Muscle layer of colon (tissue), 2 donors: ENCODE data around the gene TNFRSF4.

Experiments
- H3K27ac ChIP-seq: one replicate; pipeline ENCODE4 v1.7.0; 2013; ENCODE audit warnings: low read depth, mild to moderate bottlenecking, low read length, moderate library complexity
- H3K27me3 ChIP-seq, 2 donors: one replicate each; pipeline ENCODE4 v1.7.0; 2013; ENCODE audit warnings: low read length in 2 of 2, mild to moderate bottlenecking in 2 of 2; ENCODE audit not compliant: insufficient read depth in 2 of 2, control insufficient read depth in 1 of 2
- H3K36me3 ChIP-seq: one replicate; pipeline ENCODE4 v1.7.0; 2013; ENCODE audit warnings: mild to moderate bottlenecking, low read length; ENCODE audit not compliant: insufficient read depth
- H3K4me1 ChIP-seq: one replicate; pipeline ENCODE4 v1.7.0; 2013; ENCODE audit warnings: mild to moderate bottlenecking, low read length; ENCODE audit not compliant: insufficient read depth
- H3K4me3 ChIP-seq, 2 donors: one replicate each; pipeline ENCODE4 v1.7.0; 2013; ENCODE audit warnings: low read length in 2 of 2, low read depth in 1 of 2, mild to moderate bottlenecking in 1 of 2, moderate library complexity in 1 of 2
- H3K9ac ChIP-seq: one replicate; pipeline ENCODE4 v1.7.0; 2013; ENCODE audit warnings: low read length
- H3K9me3 ChIP-seq: one replicate; pipeline ENCODE4 v1.7.0; 2013; ENCODE audit warnings: mild to moderate bottlenecking, low read length
- donor health status: abdominal sarcoma.
- donor health status: Adenocarcinoma of cecum.

The TNFRSF4 gene

GRCh38 chr1:1243266-1243660, 29.3 kb upstream of the TNFRSF4 start:
- H3K27me3 ChIP-seq: peaks cover 0 to 55% of the 10 kb centered on the region in 2 donors
- H3K4me3 ChIP-seq: no peak overlapping the region
- H3K9me3 ChIP-seq: no peaks in the 10 kb centered on the region

GRCh38 chr1:1242461-1243265, 28.7 kb upstream of the TNFRSF4 start:
- Histone ChIP-seq H3K4me1 (no peaks in the 10 kb centered on the region), H3K36me3 (no peaks in the 10 kb centered on the region), H3K27ac (no peak overlapping the region), H3K4me3 (no peak overlapping the region), H3K27me3 (peaks cover 0 to 59% of the 10 kb centered on the region in 2 donors), H3K9me3 (no peaks in the 10 kb centered on the region), H3K9ac (no peak overlapping the region)

More at GRCh38 chr1:1243266-1243660, 29.3 kb upstream of the TNFRSF4 start:
- Histone ChIP-seq H3K9ac (no peak overlapping the region), H3K4me1 (no peaks in the 10 kb centered on the region), H3K36me3 (no peaks in the 10 kb centered on the region), H3K27ac (no peak overlapping the region)

DNA sequence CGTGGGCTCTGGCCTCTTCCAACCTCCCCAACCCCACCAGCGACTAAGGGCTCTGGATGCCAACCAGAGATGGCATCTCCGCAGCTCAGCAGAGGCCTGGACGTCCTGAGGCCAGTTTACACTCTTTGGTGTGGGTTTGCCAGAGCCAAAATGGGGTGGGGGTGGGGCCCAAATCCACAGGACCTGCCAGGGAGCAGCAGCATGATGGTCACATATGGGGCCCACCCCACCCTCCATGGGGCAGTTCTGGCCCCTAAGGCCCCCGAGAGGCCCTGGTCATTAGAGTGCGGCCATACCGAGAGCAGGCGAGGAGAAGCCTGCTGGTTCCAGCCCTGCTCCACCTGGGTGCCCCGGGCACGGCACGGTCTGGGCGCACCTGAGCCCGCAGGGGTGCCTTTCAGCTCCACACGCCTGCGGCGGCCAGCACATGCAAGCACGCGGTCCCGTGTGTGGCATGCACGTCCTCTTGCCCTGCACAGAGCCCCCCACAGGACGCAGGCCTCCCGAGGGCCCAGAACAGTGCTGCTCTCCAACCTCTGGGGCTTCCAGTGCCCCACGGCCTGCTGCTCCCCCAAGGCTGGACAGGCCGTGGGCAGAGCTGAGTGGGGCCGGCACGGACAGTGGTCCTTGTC, 27.8 kb upstream of the TNFRSF4 start:
- Histone ChIP-seq H3K4me3 (no peak overlapping the region), H3K4me1 (no peaks in the 10 kb centered on the region), H3K9ac (no peak overlapping the region), H3K9me3 (no peaks in the 10 kb centered on the region), H3K27me3 (peaks cover 0 to 59% of the 10 kb centered on the region in 2 donors), H3K27ac (no peak overlapping the region), H3K36me3 (no peaks in the 10 kb centered on the region)

- Histone ChIP-seq H3K9ac (no peak overlapping the region), H3K9me3 (no peaks in the 10 kb centered on the region), H3K27me3 (peaks cover 0 to 56% of the 10 kb centered on the region in 2 donors), H3K4me3 (no peak overlapping the region), H3K36me3 (no peaks in the 10 kb centered on the region), H3K27ac (no peak overlapping the region), H3K4me1 (no peaks in the 10 kb centered on the region)
These were observed 27.1 kb upstream of the TNFRSF4 start for GRCh38 chr1:1240822-1241587.

GRCh38 chr1:1240348-1240732, 26.4 kb upstream of the TNFRSF4 start:
- Histone ChIP-seq H3K4me1 (no peaks in the 10 kb centered on the region), H3K27me3 (peaks cover 0 to 50% of the 10 kb centered on the region in 2 donors), H3K9me3 (no peaks in the 10 kb centered on the region), H3K9ac (no peak overlapping the region), H3K36me3 (no peaks in the 10 kb centered on the region), H3K27ac (no peak overlapping the region), H3K4me3 (no peak overlapping the region)

DNA sequence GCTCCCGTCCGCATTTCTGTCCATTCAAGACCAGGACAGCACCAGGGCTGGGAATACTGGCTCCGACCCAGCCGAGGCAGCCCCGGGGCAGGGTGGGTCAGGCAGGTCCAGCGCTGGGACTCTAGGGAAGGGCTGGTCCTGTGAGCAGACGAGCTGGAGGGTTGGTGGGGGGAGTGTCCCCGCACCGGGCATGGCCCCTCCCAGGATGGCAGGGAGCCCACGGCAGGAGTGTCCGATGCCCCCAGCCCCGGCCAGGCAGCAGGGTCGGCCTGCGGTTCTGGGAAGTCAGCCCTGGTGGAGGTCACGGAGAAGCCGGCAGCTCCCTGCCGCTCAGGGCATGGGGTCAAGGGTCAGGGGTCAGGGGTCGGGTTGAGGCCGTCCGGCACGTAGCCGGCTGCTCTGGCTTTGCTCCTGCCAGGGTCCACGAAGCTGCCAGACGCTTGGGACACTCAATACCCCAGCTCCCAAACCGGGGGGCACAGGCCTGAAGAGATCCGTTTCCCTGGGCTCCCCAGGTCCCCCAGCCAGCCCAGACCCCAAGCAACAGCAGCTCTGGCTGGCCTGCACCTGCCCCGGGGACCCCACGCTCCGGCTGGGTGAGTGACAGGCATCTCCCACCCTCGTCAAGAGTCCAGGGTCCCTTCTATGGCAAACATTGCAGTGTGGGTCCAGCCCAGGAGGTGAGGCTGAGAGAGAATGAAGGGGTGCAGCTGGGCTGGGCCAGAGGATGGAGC, 25.8 kb upstream of the TNFRSF4 start:
- no peaks in the 10 kb centered on the region for H3K4me1 ChIP-seq
- peaks cover 0 to 48% of the 10 kb centered on the region in 2 donors for H3K27me3 ChIP-seq

GRCh38 chr1:1239227-1239613, 25.3 kb upstream of the TNFRSF4 start:
- Histone ChIP-seq H3K27me3 (peaks cover 0 to 47% of the 10 kb centered on the region in 2 donors), H3K27ac (no peak overlapping the region), H3K4me3 (no peak overlapping the region), H3K9me3 (no peaks in the 10 kb centered on the region), H3K4me1 (no peaks in the 10 kb centered on the region), H3K9ac (no peak overlapping the region), H3K36me3 (peaks cover 5% of the 10 kb centered on the region)

More for the DNA sequence above, 25.8 kb upstream of the TNFRSF4 start:
- no peaks in the 10 kb centered on the region for H3K36me3 ChIP-seq
- H3K27ac ChIP-seq: no peak overlapping the region
- no peak overlapping the region for H3K4me3 ChIP-seq
- no peaks in the 10 kb centered on the region for H3K9me3 ChIP-seq
- H3K9ac ChIP-seq: no peak overlapping the region

DNA sequence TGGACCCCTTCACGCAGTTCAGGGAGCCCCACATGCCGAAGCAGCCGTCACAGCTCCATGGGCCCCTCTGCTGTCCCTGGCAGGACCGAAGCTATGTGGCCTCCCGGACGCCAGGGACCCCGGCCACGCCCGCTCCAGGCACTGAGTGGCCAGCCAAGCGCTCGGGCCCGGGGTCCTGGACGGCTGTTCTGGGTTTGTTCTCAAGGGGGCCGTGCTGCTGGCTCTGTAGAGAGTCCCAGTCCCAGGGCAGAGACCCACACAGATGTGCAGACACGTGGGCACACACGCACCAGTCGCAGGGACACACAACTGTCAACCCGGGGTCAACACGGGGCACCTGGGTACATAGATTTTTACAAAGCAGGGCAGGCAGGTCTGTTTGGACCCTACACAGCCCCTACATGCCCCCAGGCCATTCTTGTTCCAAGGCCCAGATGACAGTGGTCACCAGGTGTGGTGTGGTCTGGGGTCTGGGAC, 24.8 kb upstream of the TNFRSF4 start:
- H3K27ac ChIP-seq: no peak overlapping the region
- H3K4me1 ChIP-seq: no peaks in the 10 kb centered on the region
- H3K9ac ChIP-seq: no peak overlapping the region
- H3K36me3 ChIP-seq: peaks cover 10% of the 10 kb centered on the region
- peaks cover 0 to 42% of the 10 kb centered on the region in 2 donors for H3K27me3 ChIP-seq
- H3K9me3 ChIP-seq: no peaks in the 10 kb centered on the region
- H3K4me3 ChIP-seq: no peak overlapping the region

- H3K27me3 ChIP-seq: peaks cover 0 to 42% of the 10 kb centered on the region in 2 donors
- no peak overlapping the region for H3K4me3 ChIP-seq
- no peak overlapping the region for H3K9ac ChIP-seq
- H3K4me1 ChIP-seq: no peaks in the 10 kb centered on the region
- no peaks in the 10 kb centered on the region for H3K9me3 ChIP-seq
- no peak overlapping the region for H3K27ac ChIP-seq
- H3K36me3 ChIP-seq: peaks cover 11% of the 10 kb centered on the region
These were observed 24.1 kb upstream of the TNFRSF4 start for GRCh38 chr1:1237874-1238701.
